HCT116 (cell line): ENCODE measurements around the gene KBTBD8. TPM values are rescaled to one million over a fixed set of nuclear protein-coding genes. Genes with fewer than 3 reads are reported as not detected.

ENCODE experiments used
- ATAC-seq: fragments of 200-7000 bp; cut with Tn5 transposase; 2 replicates; pipeline ENCODE4 v1.9.1; 2020; ENCODE audit warnings: mild to moderate bottlenecking, moderate library complexity
- BruUV-seq: library from RNA; stranded (reverse); fragments of 400-500 nt; replicated peaks from 2 replicates; lab custom pipeline; 2021; lab: Mats Ljungman, UMichigan
- CTCF ChIA-PET: fragments of 300-600 bp; sonication (Branson Sonifier 250); formaldehyde crosslinking; loops from one replicate; lab custom pipeline; 2021; ENCODE audit warnings: antibody characterized with exemption; lab: Charles Lee
- POLR2A ChIA-PET: fragments of 300-600, 350-600 bp; sonication (Branson Sonifier 250); formaldehyde crosslinking; loops from one replicate; lab custom pipeline; 2021; ENCODE audit warnings: antibody characterized with exemption; lab: Charles Lee
- RAD21 ChIA-PET, 2 experiments: fragments of 300-600 bp; sonication (Branson Sonifier 250); formaldehyde crosslinking; loops; one replicate each; lab custom pipeline; 2023; ENCODE audit warnings: low total read pairs in 2 of 2; ENCODE audit not compliant: uncharacterized antibody in 2 of 2, unreplicated experiment in 2 of 2, low non-redundant PET in 1 of 2; lab: Charles Lee
- DNase-seq: peaks from one replicate; pipeline ENCODE4 v3.0.0-alpha.2; 2010; ENCODE audit warnings: low read depth, low spot score
- H2AFZ ChIP-seq: fragments of 200-600 bp; shearing (Covaris generic), sonication (generic); 2 replicates; pipeline ENCODE4 v1.6.1; 2017; ENCODE audit warnings: low read depth, mixed run types, mixed read lengths, antibody characterized with exemption, low read length; ENCODE audit not compliant: poor library complexity, severe bottlenecking
- H3K27ac ChIP-seq: 2 replicates; pipeline ENCODE4 v1.5.1; 2012; ENCODE audit warnings: low read depth, low read length
- H3K27me3 ChIP-seq: fragments of 200-600 bp; sonication (generic); 2 replicates; pipeline ENCODE4 v1.6.1; 2016; ENCODE audit warnings: mixed run types, low read length, mixed read lengths; ENCODE audit not compliant: insufficient read depth
- H3K36me3 ChIP-seq, 2 experiments: fragments of 200-500 bp in 1 of 2; fragments of 200-600 bp in 1 of 2; sonication (Bioruptor generic) in 1 of 2; sonication (generic) in 1 of 2; 2 replicates each; pipeline versions ENCODE4 v1.5.1 to v1.6.1; 2014 to 2016; ENCODE audit warnings: low read length in 2 of 2, inconsistent platforms in 1 of 2, mixed read lengths in 1 of 2, mixed run types in 1 of 2; ENCODE audit not compliant: insufficient read depth in 2 of 2, control insufficient read depth in 1 of 2
- H3K4me1 ChIP-seq, 2 experiments: fragments of 200-600 bp in 1 of 2; sonication (generic) in 1 of 2; 2 replicates each; pipeline versions ENCODE4 v1.5.1 to v1.6.1; 2012 to 2017; ENCODE audit warnings: low read length in 2 of 2, inconsistent platforms in 1 of 2, mild to moderate bottlenecking in 1 of 2, mixed read lengths in 1 of 2, mixed run types in 1 of 2, moderate library complexity in 1 of 2; ENCODE audit not compliant: insufficient read depth in 2 of 2, control insufficient read depth in 1 of 2
- H3K4me2 ChIP-seq: fragments of 200-600 bp; sonication (generic); 2 replicates; pipeline ENCODE4 v1.6.1; 2017; ENCODE audit warnings: mixed run types, low read length, mixed read lengths
- H3K4me3 ChIP-seq, 2 experiments: fragments of 200-600 bp in 1 of 2; sonication (generic) in 1 of 2; replicated peaks in 1 of 2; 2 replicates each; pipeline ENCODE4 v1.5.1; 2011 to 2016; ENCODE audit warnings: low read length in 2 of 2, control low read depth in 1 of 2, low read depth in 1 of 2, mild to moderate bottlenecking in 1 of 2, mixed read lengths in 1 of 2, mixed run types in 1 of 2
- H3K79me2 ChIP-seq: fragments of 200-600 bp; sonication (generic); 2 replicates; pipeline ENCODE4 v1.6.1; 2017; ENCODE audit warnings: mild to moderate bottlenecking, mixed run types, low read length, moderate library complexity, mixed read lengths; ENCODE audit not compliant: insufficient read depth
- H3K9ac ChIP-seq: fragments of 200-600 bp; sonication (generic); 2 replicates; pipeline ENCODE4 v1.6.1; 2016; ENCODE audit warnings: low read length, mixed read lengths
- H3K9me2 ChIP-seq: fragments of 200-600 bp; sonication (generic), shearing (Covaris generic); 2 replicates; pipeline ENCODE4 v1.6.1; 2017; ENCODE audit warnings: mixed run types, mild to moderate bottlenecking, moderate library complexity; ENCODE audit not compliant: insufficient read depth
- H3K9me3 ChIP-seq, 2 experiments: fragments of 200-500 bp in 1 of 2; fragments of 200-600 bp in 1 of 2; sonication (Bioruptor generic) in 1 of 2; sonication (generic) in 1 of 2; 2 replicates each; pipeline ENCODE4 v1.6.1; 2014 to 2017; ENCODE audit warnings: low read length in 2 of 2, mixed read lengths in 2 of 2, inconsistent platforms in 1 of 2, low read depth in 1 of 2, mild to moderate bottlenecking in 1 of 2, mixed run types in 1 of 2, moderate library complexity in 1 of 2; ENCODE audit not compliant: control insufficient read depth in 1 of 2, insufficient read depth in 1 of 2
- H4K20me1 ChIP-seq: fragments of 200-600 bp; sonication (generic), shearing (Covaris generic); 2 replicates; pipeline ENCODE4 v1.6.1; 2017; ENCODE audit warnings: mixed run types, mild to moderate bottlenecking, moderate library complexity; ENCODE audit not compliant: insufficient read depth
- CBX3 ChIP-seq: IDR thresholded peaks from 2 replicates; pipeline ENCODE4 v1.6.1; 2012; ENCODE audit warnings: low read depth
- CEBPB ChIP-seq: IDR thresholded peaks from 2 replicates; pipeline ENCODE4 v1.6.1; 2012; ENCODE audit warnings: low read depth
- CTCF ChIP-seq, 3 experiments: fragments of 200-600 bp in 1 of 3; sonication (generic) in 1 of 3; IDR thresholded peaks in 2 of 3; conservative IDR thresholded peaks in 1 of 3; 2 replicates each; pipeline ENCODE4 v1.5.1; 2012 to 2017; ENCODE audit warnings: low read depth in 2 of 3, low read length in 2 of 3, antibody characterized with exemption in 1 of 3, borderline replicate concordance in 1 of 3, control low read depth in 1 of 3, mild to moderate bottlenecking in 1 of 3, mixed read lengths in 1 of 3, mixed run types in 1 of 3, moderate library complexity in 1 of 3; ENCODE audit not compliant: insufficient read depth in 1 of 3
- EGR1 ChIP-seq: IDR thresholded peaks from 2 replicates; pipeline ENCODE4 v1.6.1; 2012; ENCODE audit warnings: low read depth
- ELF1 ChIP-seq: IDR thresholded peaks from 2 replicates; pipeline ENCODE4 v1.6.1; 2012; ENCODE audit warnings: low read depth, borderline replicate concordance
- EZH2 ChIP-seq: fragments of 200-600 bp; sonication (generic); IDR thresholded peaks from 2 replicates; pipeline ENCODE4 v1.6.1; 2017; ENCODE audit warnings: antibody characterized with exemption, mixed run types
- FOSL1 ChIP-seq: IDR thresholded peaks from 2 replicates; pipeline ENCODE4 v1.6.1; 2012; ENCODE audit warnings: low read depth
- JUND ChIP-seq: IDR thresholded peaks from 2 replicates; pipeline ENCODE4 v1.6.1; 2012
- MAX ChIP-seq: IDR thresholded peaks from 2 replicates; pipeline ENCODE4 v1.6.1; 2012
- POLR2A ChIP-seq: IDR thresholded peaks from 2 replicates; pipeline ENCODE4 v1.7.0; 2011; ENCODE audit warnings: borderline replicate concordance; ENCODE audit not compliant: insufficient read depth, insufficient read length; ENCODE audit errors: extremely low read depth
- RAD21 ChIP-seq: IDR thresholded peaks from 2 replicates; pipeline ENCODE4 v1.6.1; 2012; ENCODE audit warnings: low read depth, mild to moderate bottlenecking
- REST ChIP-seq: IDR thresholded peaks from 2 replicates; pipeline ENCODE4 v1.6.1; 2012; ENCODE audit warnings: low read depth
- SP1 ChIP-seq: IDR thresholded peaks from 2 replicates; pipeline ENCODE4 v1.6.1; 2012; ENCODE audit warnings: low read depth
- SRF ChIP-seq: IDR thresholded peaks from 2 replicates; pipeline ENCODE4 v1.6.1; 2012; ENCODE audit warnings: low read depth
- TCF7L2 ChIP-seq: IDR thresholded peaks from 2 replicates; pipeline ENCODE4 v1.7.0; 2011; ENCODE audit warnings: borderline replicate concordance, inconsistent platforms; ENCODE audit not compliant: insufficient read depth, insufficient read length; ENCODE audit errors: extremely low read depth
- ZBTB33 ChIP-seq: IDR thresholded peaks from 2 replicates; pipeline ENCODE4 v1.6.1; 2011; ENCODE audit warnings: mild to moderate bottlenecking, low read length, moderate library complexity; ENCODE audit not compliant: insufficient replicate concordance; ENCODE audit errors: extremely low read depth
- ZFX ChIP-seq: fragments of 450-650 bp; IDR thresholded peaks from 2 replicates; pipeline ENCODE4 v1.6.1; 2017
- ZNF274 ChIP-seq: fragments of 200-500 bp; sonication (Bioruptor generic); IDR thresholded peaks from 2 replicates; pipeline ENCODE4 v1.6.1; 2014; ENCODE audit warnings: mild to moderate bottlenecking, low read depth, low read length, inconsistent platforms
- intact Hi-C: fragments of 100-400 bp; cut with micrococcal nuclease; formaldehyde crosslinking; loops from 2 replicates; pipeline ENCODE4 v1.10.0; 2022
- total RNA-seq: library from RNA; stranded (reverse); gene quantifications from one replicate; pipeline ENCODE4 v1.2.1, GENCODE V29; 2021; ENCODE audit not compliant: unreplicated experiment

KBTBD8 gene
- total RNA-seq, 1 experiment from 2014 or later: 1.4 TPM

GRCh38 chr3:66957367-66957766, 40.7 kb upstream of the KBTBD8 start:
- Histone ChIP-seq H3K4me3 (no peak overlapping the region), H3K4me2 (no peak overlapping the region), H2AFZ (no peak overlapping the region), H3K79me2 (no peaks in the 10 kb centered on the region), H3K27me3 (peaks cover 80% of the 10 kb centered on the region), H3K27ac (no peak overlapping the region), H4K20me1 (no peaks in the 10 kb centered on the region), H3K9ac (no peak overlapping the region), H3K9me2 (no peaks in the 10 kb centered on the region), H3K36me3 (no peaks in the 10 kb centered on the region), H3K9me3 (no peaks in the 10 kb centered on the region), H3K4me1 (no peaks in the 10 kb centered on the region)
- no peak for DNase-seq
- ChIA-PET CTCF (no interaction called here), POLR2A (no interaction called here), RAD21 (no interaction called here)
- intact Hi-C loops: no loop called here
- no peak for TF ChIP-seq CBX3
- no peak for TF ChIP-seq POLR2A
- TF ChIP-seq ZFX: no peak
- TF ChIP-seq ZBTB33: no peak
- no peak for TF ChIP-seq EZH2
- TF ChIP-seq FOSL1: no peak
- no peak for TF ChIP-seq SRF
- TF ChIP-seq EGR1: no peak
- no peak for TF ChIP-seq JUND
- TF ChIP-seq REST: no peak
- TF ChIP-seq ELF1: no peak
- no peak for TF ChIP-seq RAD21
- no peak for TF ChIP-seq CTCF (IDR thresholded peaks at IDR 0.05 in 2 of 3, conservative IDR thresholded peaks at IDR 0.05 in 1 of 3; ENCODE audit: borderline replicate concordance in 1 of 3, insufficient read depth in 1 of 3, low read depth in 2 of 3, low read length in 2 of 3)
- no peak for TF ChIP-seq CEBPB
- TF ChIP-seq ZNF274: no peak
- no peak for TF ChIP-seq SP1
- no peak for TF ChIP-seq TCF7L2
- TF ChIP-seq MAX: no peak
- no TSS peak for BruUV-seq
- no peak for ATAC-seq
